Omental fat pad (tissue), 4 donors: ENCODE results near the gene ARHGAP10. TPM values are rescaled to one million over a fixed set of nuclear protein-coding genes. Genes with fewer than 3 reads are reported as not detected.

Experiments used
- ATAC-seq: fragments of 150-250 bp; one replicate; pipeline ENCODE4 v1.9.1; 2016; ENCODE audit warnings: mild to moderate bottlenecking, moderate library complexity; ENCODE audit not compliant: low FRiP score
- DNase-seq: peaks from one replicate; pipeline ENCODE4 v3.0.0-alpha.2; 2019; ENCODE audit warnings: low spot score
- CTCF ChIP-seq, 3 donors: fragments of 450-650 bp; IDR thresholded peaks; one replicate each; pipeline ENCODE4 v1.5.1; 2016 to 2017; ENCODE audit warnings: antibody characterized with exemption in 3 of 3, mild to moderate bottlenecking in 3 of 3, moderate library complexity in 2 of 3
- total RNA-seq, 4 donors: library from RNA; depleted of rRNA; stranded (reverse); fragments of >200 nt; gene quantifications; one replicate each; pipeline ENCODE4 v1.1.0, GENCODE V29; 2016

ARHGAP10 gene
- total RNA-seq, 4 donors from 2014 or later = 48.7 to 96.2 (median 57.0) TPM

- ATAC-seq (no peak), DNase-seq (no peak)
- no peak for TF ChIP-seq CTCF (IDR thresholded peaks at IDR 0.05)
Observed at GRCh38 chr4:148007792-148008191, 275.9 kb downstream of the ARHGAP10 start.

- ATAC-seq (no peak), DNase-seq (no peak)
- TF ChIP-seq CTCF (IDR thresholded peaks at IDR 0.05) = no peak
Observed at GRCh38 chr4:148015058-148015457, 283.2 kb downstream of the ARHGAP10 start.

GRCh38 chr4:148015468-148015867 lies 283.6 kb downstream of the ARHGAP10 start:
- no peak for ATAC-seq
- no peak for TF ChIP-seq CTCF (IDR thresholded peaks at IDR 0.05)
- DNase-seq = no peak

GRCh38 chr4:148016063-148016637 lies 284.3 kb downstream of the ARHGAP10 start:
- ATAC-seq = no peak
- DNase-seq = no peak
- TF ChIP-seq CTCF (IDR thresholded peaks at IDR 0.05) = no peak

- no peak for DNase-seq
- no peak for TF ChIP-seq CTCF (IDR thresholded peaks at IDR 0.05)
- ATAC-seq = no peak
Observed at GRCh38 chr4:148017801-148018200, 285.9 kb downstream of the ARHGAP10 start.

GRCh38 chr4:148021686-148022085 lies 289.8 kb downstream of the ARHGAP10 start:
- DNase-seq (no peak), ATAC-seq (no peak)
- TF ChIP-seq CTCF (IDR thresholded peaks at IDR 0.05) = no peak

- ATAC-seq = no peak
- TF ChIP-seq CTCF (IDR thresholded peaks at IDR 0.05) = no peak
- no peak for DNase-seq
Observed at GRCh38 chr4:148022975-148023374, 291.1 kb downstream of the ARHGAP10 start.
